H9 (cell line): ENCODE measurements around the gene MGAT5B. TPM values are rescaled to one million over a fixed set of nuclear protein-coding genes. Genes with fewer than 3 reads are reported as not detected.

Experiments
- DNase-seq: peaks from one replicate; pipeline ENCODE4 v3.0.0-alpha.2; 2017
- H2AFZ ChIP-seq: one replicate; pipeline ENCODE4 v1.6.1; 2013; ENCODE audit warnings: mild to moderate bottlenecking, low read length, control low read depth, moderate library complexity
- H2AK5ac ChIP-seq: 2 replicates; pipeline ENCODE4 v1.6.1; 2013; ENCODE audit warnings: low read length, control low read depth, mixed read lengths; ENCODE audit not compliant: insufficient read length
- H2BK120ac ChIP-seq: one replicate; pipeline ENCODE4 v1.6.1; 2013; ENCODE audit warnings: low read depth, mild to moderate bottlenecking, low read length, control low read depth, inconsistent platforms; ENCODE audit not compliant: poor library complexity, severe bottlenecking
- H2BK12ac ChIP-seq: 2 replicates; pipeline ENCODE4 v1.6.1; 2013; ENCODE audit warnings: low read length, control low read depth, mixed read lengths, low read depth; ENCODE audit not compliant: insufficient read length
- H2BK15ac ChIP-seq: 2 replicates; pipeline ENCODE4 v1.6.1; 2013; ENCODE audit warnings: low read depth, low read length, control low read depth
- H2BK20ac ChIP-seq: one replicate; pipeline ENCODE4 v1.6.1; 2013; ENCODE audit warnings: low read depth, mild to moderate bottlenecking, low read length, control low read depth, inconsistent platforms; ENCODE audit not compliant: poor library complexity, severe bottlenecking
- H2BK5ac ChIP-seq: 2 replicates; pipeline ENCODE4 v1.6.1; 2013; ENCODE audit warnings: low read length, control low read depth, mixed read lengths; ENCODE audit not compliant: insufficient read length
- H3K14ac ChIP-seq: 2 replicates; pipeline ENCODE4 v1.6.1; 2013; ENCODE audit warnings: low read length, control low read depth; ENCODE audit not compliant: insufficient read depth
- H3K18ac ChIP-seq: 2 replicates; pipeline ENCODE4 v1.6.1; 2013; ENCODE audit warnings: low read depth, mild to moderate bottlenecking, mixed read lengths, low read length, control low read depth; ENCODE audit not compliant: insufficient read length
- H3K23ac ChIP-seq: 2 replicates; pipeline ENCODE4 v1.6.1; 2013; ENCODE audit warnings: low read length, control low read depth, mixed read lengths, low read depth; ENCODE audit not compliant: insufficient read length
- H3K23me2 ChIP-seq: 2 replicates; pipeline ENCODE4 v1.6.1; 2013; ENCODE audit warnings: low read depth, mild to moderate bottlenecking, mixed read lengths, low read length, control low read depth; ENCODE audit not compliant: insufficient read length, poor library complexity, severe bottlenecking
- H3K27ac ChIP-seq: 2 replicates; pipeline ENCODE4 v1.5.1; 2013; ENCODE audit warnings: low read length, control low read depth, mixed read lengths, low read depth; ENCODE audit not compliant: insufficient read length
- H3K27me3 ChIP-seq: 2 replicates; pipeline ENCODE4 v1.6.1; 2013; ENCODE audit warnings: low read length, control low read depth, inconsistent platforms; ENCODE audit not compliant: insufficient read depth
- H3K4ac ChIP-seq: 2 replicates; pipeline ENCODE4 v1.6.1; 2013; ENCODE audit warnings: low read depth, mild to moderate bottlenecking, control low read depth, inconsistent platforms, low read length, moderate library complexity
- H3K4me1 ChIP-seq: 2 replicates; pipeline ENCODE4 v1.6.1; 2013; ENCODE audit warnings: low read length, control low read depth, inconsistent platforms; ENCODE audit not compliant: insufficient read depth
- H3K4me2 ChIP-seq: 2 replicates; pipeline ENCODE4 v1.6.1; 2013; ENCODE audit warnings: low read length, control low read depth, mixed read lengths; ENCODE audit not compliant: insufficient read length, insufficient read depth
- H3K56ac ChIP-seq: 2 replicates; pipeline ENCODE4 v1.6.1; 2013; ENCODE audit warnings: low read depth, mild to moderate bottlenecking, mixed read lengths, low read length, control low read depth; ENCODE audit not compliant: insufficient read length
- H3K79me1 ChIP-seq: 2 replicates; pipeline ENCODE4 v1.6.1; 2013; ENCODE audit warnings: low read depth, mild to moderate bottlenecking, moderate library complexity, low read length, control low read depth, inconsistent platforms; ENCODE audit not compliant: insufficient read depth, poor library complexity, severe bottlenecking
- H3K79me2 ChIP-seq: 2 replicates; pipeline ENCODE4 v1.6.1; 2013; ENCODE audit warnings: low read length, control low read depth, inconsistent platforms; ENCODE audit not compliant: insufficient read depth
- H3K9ac ChIP-seq: 2 replicates; pipeline ENCODE4 v1.6.1; 2013; ENCODE audit warnings: low read length, control low read depth, mixed read lengths; ENCODE audit not compliant: insufficient read length; ENCODE audit errors: extremely low read depth
- H3K9me3 ChIP-seq: one replicate; pipeline ENCODE4 v1.6.1; 2013; ENCODE audit warnings: low read depth, low read length, inconsistent platforms; ENCODE audit not compliant: control insufficient read depth
- H3T11ph ChIP-seq: one replicate; pipeline ENCODE4 v1.6.1; 2013; ENCODE audit warnings: mild to moderate bottlenecking, low read length, control low read depth, inconsistent platforms
- H4K20me1 ChIP-seq: one replicate; pipeline ENCODE4 v1.6.1; 2013; ENCODE audit not compliant: control insufficient read depth, insufficient read length, insufficient read depth
- H4K5ac ChIP-seq: 2 replicates; pipeline ENCODE4 v1.6.1; 2013; ENCODE audit warnings: low read depth, mild to moderate bottlenecking, mixed read lengths, low read length, control low read depth; ENCODE audit not compliant: insufficient read length
- H4K8ac ChIP-seq: replicated peaks from 2 replicates; pipeline ENCODE4 v1.6.1; 2013; ENCODE audit warnings: low read length, control low read depth, mixed read lengths, low read depth; ENCODE audit not compliant: insufficient read length
- H4K91ac ChIP-seq: 2 replicates; pipeline ENCODE4 v1.6.1; 2013; ENCODE audit warnings: low read depth, mild to moderate bottlenecking, moderate library complexity, mixed read lengths, low read length, control low read depth; ENCODE audit not compliant: insufficient read length
- H3K27ac Mint-ChIP-seq, 3 experiments: 2 replicates in 2 of 3; 3 replicates in 1 of 3; pipeline ENCODE4 v1.8.0; 2020 to 2021; ENCODE audit warnings: mixed read lengths in 3 of 3, mild to moderate bottlenecking in 1 of 3, moderate library complexity in 1 of 3
- H3K27me3 Mint-ChIP-seq: 2 replicates; pipeline ENCODE4 v1.8.0; 2021; ENCODE audit warnings: low read depth, mild to moderate bottlenecking, moderate library complexity, mixed read lengths
- H3K36me3 Mint-ChIP-seq, 3 experiments: 2 replicates in 2 of 3; 3 replicates in 1 of 3; pipeline ENCODE4 v1.8.0; 2020 to 2021; ENCODE audit warnings: low read depth in 3 of 3, mixed read lengths in 3 of 3; ENCODE audit not compliant: insufficient read depth in 1 of 3
- H3K4me1 Mint-ChIP-seq, 2 experiments: 2 replicates each; pipeline ENCODE4 v1.8.0; 2020; ENCODE audit warnings: mixed read lengths in 2 of 2
- H3K4me3 Mint-ChIP-seq, 2 experiments: 2 replicates in 1 of 2; 3 replicates in 1 of 2; pipeline ENCODE4 v1.8.0; 2020 to 2021; ENCODE audit warnings: mild to moderate bottlenecking in 2 of 2, mixed read lengths in 2 of 2, moderate library complexity in 1 of 2
- H3K9me3 Mint-ChIP-seq, 2 experiments: 2 replicates in 1 of 2; 3 replicates in 1 of 2; pipeline ENCODE4 v1.8.0; 2020; ENCODE audit warnings: mild to moderate bottlenecking in 2 of 2, mixed read lengths in 2 of 2, moderate library complexity in 1 of 2
- CTCF ChIP-seq: fragments of 200-600 bp; sonication (generic); conservative IDR thresholded peaks from 3 replicates; pipeline ENCODE4 v1.8.0; 2021; ENCODE audit warnings: antibody characterized with exemption, mild to moderate bottlenecking
- WGBS: extraction: QIAGEN DNeasy Blood & Tissue Kit; methylation state at CpG from one replicate; pipeline ENCODE4 v1.1.7; 2013; ENCODE audit warnings: missing lambda C conversion rate, low lambda C conversion rate, mixed read lengths; ENCODE audit not compliant: insufficient read length; ENCODE audit errors: extremely low coverage; 5-methylcytosine and 5-hydroxymethylcytosine counted together
- total RNA-seq: library from RNA; stranded (reverse); gene quantifications from 2 replicates; pipeline ENCODE4 v1.2.1, GENCODE V29; 2021

MGAT5B gene
- total RNA-seq, 1 experiment from 2014 or later, result 4.9 TPM

DNA sequence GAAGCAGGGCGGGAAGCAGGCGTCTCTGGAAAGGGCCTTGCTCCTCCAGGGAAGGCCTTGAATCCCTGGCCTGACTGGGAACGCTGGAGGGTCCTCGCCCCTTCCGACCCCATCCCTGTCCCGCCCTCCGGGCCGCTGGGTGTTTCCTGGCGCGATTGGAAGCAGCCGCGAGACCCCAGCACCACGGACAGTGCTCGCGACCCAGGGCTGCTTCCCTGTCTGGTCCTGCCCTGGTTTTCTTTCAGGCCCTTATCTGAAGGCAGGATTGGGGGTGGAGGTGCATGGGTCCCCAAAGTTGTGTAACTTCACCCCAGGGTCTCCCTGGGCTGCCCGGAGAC, 2.1 kb downstream of the MGAT5B start:
- no peak overlapping the region for H2BK120ac ChIP-seq
- no peak overlapping the region for H4K5ac ChIP-seq
- H3K27me3 ChIP-seq, result peaks cover 4% of the 10 kb centered on the region; the same call in 1 of the 2 replicates
- H3K4me1 ChIP-seq, result peaks cover 3% of the 10 kb centered on the region; the same call in 1 of the 2 replicates
- Mint-ChIP-seq H3K4me3 (peak overlapping the region; percentile 26 to 54; a peak in 3 of 5 replicates), H3K27ac (no peak overlapping the region), H3K9me3 (peaks cover 3% of the 10 kb centered on the region in 2 experiments; a peak in 4 of 5 replicates), H3K4me1 (peaks cover 12 to 13% of the 10 kb centered on the region in 2 experiments), H3K36me3 (peaks cover 4 to 8% (median 6%) of the 10 kb centered on the region in 3 experiments), H3K27me3 (peaks cover 44% of the 10 kb centered on the region)
- H3K4ac ChIP-seq, result no peak overlapping the region
- H3K9ac ChIP-seq, result no peak overlapping the region
- H3K23ac ChIP-seq, result no peak overlapping the region
- H4K8ac ChIP-seq, result no peak overlapping the region
- H3K23me2 ChIP-seq, result peaks cover 17% of the 10 kb centered on the region
- no peak overlapping the region for H3K18ac ChIP-seq
- H2BK5ac ChIP-seq, result no peak overlapping the region
- H3K79me2 ChIP-seq, result no peaks in the 10 kb centered on the region
- no peak overlapping the region for H3K14ac ChIP-seq
- TF ChIP-seq CTCF, result no peak
- no peak overlapping the region for H2BK15ac ChIP-seq
- H3T11ph ChIP-seq, result no peak overlapping the region
- H2AFZ ChIP-seq, result no peak overlapping the region
- no CpG with 5 or more reads among the region's 16 CpGs for whole genome bisulfite sequencing
- no peaks in the 10 kb centered on the region for H3K79me1 ChIP-seq
- peak; percentile 79 for DNase-seq
- peaks cover 5% of the 10 kb centered on the region for H4K20me1 ChIP-seq
- H2BK20ac ChIP-seq, result no peak overlapping the region
- peak overlapping the region; percentile 44 for H3K4me2 ChIP-seq
- H3K56ac ChIP-seq, result no peak overlapping the region
- H3K27ac ChIP-seq, result no peak overlapping the region
- no peaks in the 10 kb centered on the region for H3K9me3 ChIP-seq
- no peak overlapping the region for H4K91ac ChIP-seq
- H2BK12ac ChIP-seq, result no peak overlapping the region
- no peak overlapping the region for H2AK5ac ChIP-seq
